ENCODE results near the gene SPTLC2. TPM values are rescaled to one million over a fixed set of nuclear protein-coding genes. Genes with fewer than 3 reads are reported as not detected.
"Not testable (repeated sequence)": the region's sequence is repeated elsewhere in the genome, so short reads cannot be mapped to it uniquely, and the experiment has no call there.

The SPTLC2 gene
- total and polyA plus RNA-seq, 5 donors, result 4.8 to 15.8 (median 11.8) TPM

GRCh38 chr14:77545171-77545570 is 71.3 kb downstream of the SPTLC2 start:
- WGBS, result 96% methylated on average over 11 of the region's 11 CpGs
- intact Hi-C loops (cut with DNase I), result loop anchor here in 1 of 4 donors (10.0 kb wide), 1 partner anchor 90 kb away; the partner anchor contains the start of genes AHSA1 and VIPAS39

DNA sequence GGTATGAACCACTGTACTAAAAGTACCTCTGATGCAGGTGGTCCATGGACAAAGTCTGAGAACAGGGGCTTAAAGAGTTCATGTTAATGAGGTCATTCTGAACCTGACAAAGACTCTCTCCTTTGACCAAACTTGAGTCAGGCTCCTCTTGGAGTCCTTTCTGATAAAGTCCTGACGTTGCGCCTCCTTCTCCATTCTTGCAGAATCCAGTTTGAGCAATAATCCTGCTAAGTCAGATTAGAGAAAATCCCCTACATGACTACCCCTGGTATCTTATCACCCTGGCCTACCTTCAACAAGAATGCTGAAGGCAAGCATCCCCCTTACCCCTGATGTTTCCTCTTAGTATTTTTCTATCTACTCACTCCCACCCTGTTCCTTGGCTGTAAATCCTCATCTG is 71.9 kb downstream of the SPTLC2 start:
- 83% methylated on average over 2 of the region's 2 CpGs for WGBS
- Histone ChIP-seq H3K4me3 (ENCODE audit: low read length) (no peak overlapping the region), H3K9me3 (ENCODE audit: control insufficient read depth, low read length) (no peaks in the 10 kb centered on the region), H3K4me1 (ENCODE audit: control insufficient read depth, insufficient read depth, low read length) (peaks cover 2% of the 10 kb centered on the region), H3K27ac (ENCODE audit: low read length) (no peak overlapping the region), H3K27me3 (ENCODE audit: control insufficient read depth, insufficient read depth) (no peaks in the 10 kb centered on the region)
- intact Hi-C loops (cut with DNase I), result loop anchor here in 1 of 4 donors (10.0 kb wide), 1 partner anchor 90 kb away; the partner anchor contains the start of genes AHSA1 and VIPAS39
- ATAC-seq, result no peak
- DNase-seq, result no peak

More at GRCh38 chr14:77545171-77545570, 71.3 kb downstream of the SPTLC2 start:
- H3K27ac ChIP-seq (ENCODE audit: low read length); H3K4me1 ChIP-seq (ENCODE audit: control insufficient read depth, insufficient read depth, low read length); H3K27me3 ChIP-seq (ENCODE audit: control insufficient read depth, insufficient read depth); H3K4me3 ChIP-seq (ENCODE audit: low read length); DNase-seq; ATAC-seq; H3K9me3 ChIP-seq (ENCODE audit: control insufficient read depth, low read length): not testable (repeated sequence)

- intact Hi-C loops (cut with DNase I), result loop anchor here in 1 of 4 donors (10.0 kb wide), 1 partner anchor 89 kb away; the partner anchor contains the start of genes AHSA1 and VIPAS39
- DNase-seq (no peak), ATAC-seq (no peak)
- 88% methylated on average over 3 of the region's 3 CpGs for WGBS
- H3K4me1 ChIP-seq (ENCODE audit: control insufficient read depth, insufficient read depth, low read length), result peaks cover 2% of the 10 kb centered on the region
- no peak overlapping the region for H3K4me3 ChIP-seq (ENCODE audit: low read length)
- H3K27me3 ChIP-seq (ENCODE audit: control insufficient read depth, insufficient read depth), result no peaks in the 10 kb centered on the region
- no peaks in the 10 kb centered on the region for H3K9me3 ChIP-seq (ENCODE audit: control insufficient read depth, low read length)
- H3K27ac ChIP-seq (ENCODE audit: low read length), result no peak overlapping the region
These were observed 72.7 kb downstream of the SPTLC2 start for GRCh38 chr14:77543637-77544334.

- Histone ChIP-seq H3K4me3 (ENCODE audit: low read length) (no peak overlapping the region), H3K4me1 (ENCODE audit: control insufficient read depth, insufficient read depth, low read length) (peaks cover 2% of the 10 kb centered on the region), H3K27ac (ENCODE audit: low read length) (no peak overlapping the region), H3K27me3 (ENCODE audit: control insufficient read depth, insufficient read depth) (no peaks in the 10 kb centered on the region), H3K9me3 (ENCODE audit: control insufficient read depth, low read length) (no peaks in the 10 kb centered on the region)
- DNase-seq, result no peak
- 66% methylated on average over 5 of the region's 5 CpGs for WGBS
- intact Hi-C loops (cut with DNase I), result loop anchor here in 1 of 4 donors (10.0 kb wide), 1 partner anchor 88 kb away; the partner anchor contains the start of genes AHSA1 and VIPAS39
- ATAC-seq, result peak in 1 of 2 donors; percentile 66
These were observed 73.2 kb downstream of the SPTLC2 start for GRCh38 chr14:77543240-77543551.

DNA sequence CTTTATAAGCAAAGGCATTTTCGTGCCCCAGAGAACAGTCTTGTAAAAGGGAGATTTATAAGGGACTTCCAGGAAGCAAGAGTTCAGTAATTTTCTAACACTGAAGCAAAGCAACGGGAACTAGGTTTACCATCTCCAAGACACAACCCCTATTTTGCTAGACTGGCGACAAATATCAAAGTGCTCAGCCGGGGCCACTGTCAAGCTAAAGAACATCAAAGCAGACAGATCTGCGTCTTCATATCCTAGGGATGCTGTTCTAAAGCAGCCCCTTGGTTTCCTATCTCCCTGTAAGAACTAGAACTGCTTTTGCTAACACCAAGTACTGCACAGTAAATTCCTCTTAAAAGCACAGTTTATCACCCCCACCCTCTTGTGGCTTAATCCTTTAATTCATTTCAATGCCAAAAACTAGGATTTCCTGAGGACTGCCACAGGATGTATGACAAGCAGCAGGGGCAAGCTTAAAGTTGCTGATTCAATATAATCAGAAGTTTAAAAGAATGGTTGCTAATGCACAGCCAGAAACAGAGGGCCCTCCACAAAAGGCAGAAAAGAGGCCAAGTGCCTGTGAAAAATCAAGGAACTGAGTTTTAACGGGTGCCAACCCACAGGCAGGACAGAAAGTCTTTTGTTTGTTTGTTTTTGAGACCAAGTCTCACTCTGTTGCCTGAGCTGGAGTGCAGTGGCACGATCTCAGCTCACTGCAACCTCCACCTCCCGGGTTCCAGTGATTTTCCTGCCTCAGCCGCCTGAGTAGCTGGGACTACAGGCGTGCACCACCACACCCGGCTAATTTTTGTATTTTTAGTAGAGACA is 73.8 kb downstream of the SPTLC2 start:
- intact Hi-C loops (cut with DNase I), result loop anchor here in 1 of 4 donors (10.0 kb wide), 1 partner anchor 88 kb away; the partner anchor contains the start of genes AHSA1 and VIPAS39
- Histone ChIP-seq H3K4me1 (ENCODE audit: control insufficient read depth, insufficient read depth, low read length) (peaks cover 2% of the 10 kb centered on the region), H3K27me3 (ENCODE audit: control insufficient read depth, insufficient read depth) (no peaks in the 10 kb centered on the region), H3K27ac (ENCODE audit: low read length) (peak overlapping the region; percentile 14), H3K9me3 (ENCODE audit: control insufficient read depth, low read length) (no peaks in the 10 kb centered on the region), H3K4me3 (ENCODE audit: low read length) (no peak overlapping the region)
- DNase-seq, result no peak
- peak; percentile 78 to 90 for ATAC-seq
- WGBS, result 48% methylated on average over 11 of the region's 11 CpGs

DNA sequence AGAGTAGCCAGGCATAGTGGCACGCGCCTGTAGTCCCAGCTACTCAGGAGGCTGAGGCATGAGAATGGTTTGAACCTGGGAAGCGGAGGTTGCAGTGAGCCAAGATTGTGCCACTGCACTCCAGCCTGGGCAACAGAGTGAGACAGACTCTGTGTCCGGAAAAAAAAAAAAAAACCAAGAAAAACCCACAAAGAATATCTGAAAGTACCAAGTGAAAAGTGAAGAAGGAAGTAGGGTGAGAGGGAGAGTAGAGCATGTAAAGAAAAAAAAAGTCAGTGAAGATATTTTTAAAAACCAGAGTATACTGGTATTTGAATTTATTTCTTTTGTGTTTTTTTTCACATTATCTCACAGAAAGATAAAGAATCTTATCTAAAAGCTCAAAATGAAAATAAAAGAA is 74.5 kb downstream of the SPTLC2 start:
- peaks cover 2% of the 10 kb centered on the region for H3K4me1 ChIP-seq (ENCODE audit: control insufficient read depth, insufficient read depth, low read length)
- no peaks in the 10 kb centered on the region for H3K27me3 ChIP-seq (ENCODE audit: control insufficient read depth, insufficient read depth)
- 82% methylated on average over 4 of the region's 4 CpGs for WGBS
- peak overlapping the region; percentile 10 for H3K27ac ChIP-seq (ENCODE audit: low read length)
- no peak for DNase-seq
- ATAC-seq, result no peak
- intact Hi-C loops (cut with DNase I), result loop anchor here in 1 of 4 donors (10.0 kb wide), 1 partner anchor 87 kb away; the partner anchor contains the start of genes AHSA1 and VIPAS39
- H3K9me3 ChIP-seq (ENCODE audit: control insufficient read depth, low read length), result no peaks in the 10 kb centered on the region
- H3K4me3 ChIP-seq (ENCODE audit: low read length), result no peak overlapping the region

- H3K27me3 ChIP-seq (ENCODE audit: control insufficient read depth, insufficient read depth); H3K9me3 ChIP-seq (ENCODE audit: control insufficient read depth, low read length); DNase-seq; intact Hi-C loops (cut with DNase I); ATAC-seq; H3K27ac ChIP-seq (ENCODE audit: low read length); H3K4me1 ChIP-seq (ENCODE audit: control insufficient read depth, insufficient read depth, low read length); H3K4me3 ChIP-seq (ENCODE audit: low read length): not testable (repeated sequence)
- WGBS, result 91% methylated on average over 5 of the region's 5 CpGs
These were observed 79.5 kb downstream of the SPTLC2 start for GRCh38 chr14:77536951-77537350.

GRCh38 chr14:77531071-77531470 is 85.4 kb downstream of the SPTLC2 start:
- DNase-seq, result no peak
- Histone ChIP-seq H3K4me3 (ENCODE audit: low read length) (no peak overlapping the region), H3K4me1 (ENCODE audit: control insufficient read depth, insufficient read depth, low read length) (no peaks in the 10 kb centered on the region), H3K27me3 (ENCODE audit: control insufficient read depth, insufficient read depth) (no peaks in the 10 kb centered on the region), H3K27ac (ENCODE audit: low read length) (no peak overlapping the region), H3K9me3 (ENCODE audit: control insufficient read depth, low read length) (no peaks in the 10 kb centered on the region)
- intact Hi-C loops (cut with DNase I), result no loop called here
- ATAC-seq, result no peak

- H3K4me3 ChIP-seq (ENCODE audit: low read length), result no peak overlapping the region
- H3K9me3 ChIP-seq (ENCODE audit: control insufficient read depth, low read length), result no peaks in the 10 kb centered on the region
- ATAC-seq (no peak), DNase-seq (no peak)
- intact Hi-C loops (cut with DNase I), result no loop called here
- no peaks in the 10 kb centered on the region for H3K4me1 ChIP-seq (ENCODE audit: control insufficient read depth, insufficient read depth, low read length)
- H3K27ac ChIP-seq (ENCODE audit: low read length), result no peak overlapping the region
- no peaks in the 10 kb centered on the region for H3K27me3 ChIP-seq (ENCODE audit: control insufficient read depth, insufficient read depth)
These were observed 86.5 kb downstream of the SPTLC2 start for GRCh38 chr14:77529963-77530362.

- ATAC-seq (no peak), DNase-seq (no peak)
- Histone ChIP-seq H3K27me3 (ENCODE audit: control insufficient read depth, insufficient read depth) (no peaks in the 10 kb centered on the region), H3K4me3 (ENCODE audit: low read length) (no peak overlapping the region), H3K9me3 (ENCODE audit: control insufficient read depth, low read length) (no peaks in the 10 kb centered on the region), H3K4me1 (ENCODE audit: control insufficient read depth, insufficient read depth, low read length) (no peaks in the 10 kb centered on the region), H3K27ac (ENCODE audit: low read length) (no peak overlapping the region)
- WGBS, result 81% methylated on average over 2 of the region's 2 CpGs
- intact Hi-C loops (cut with DNase I), result no loop called here
These were observed 87.2 kb downstream of the SPTLC2 start for GRCh38 chr14:77529213-77529612.

- H3K4me1 ChIP-seq (ENCODE audit: control insufficient read depth, insufficient read depth, low read length); H3K9me3 ChIP-seq (ENCODE audit: control insufficient read depth, low read length); H3K27ac ChIP-seq (ENCODE audit: low read length); ATAC-seq; H3K27me3 ChIP-seq (ENCODE audit: control insufficient read depth, insufficient read depth); intact Hi-C loops (cut with DNase I); H3K4me3 ChIP-seq (ENCODE audit: low read length); DNase-seq: not testable (repeated sequence)
- WGBS, result 90% methylated on average over 5 of the region's 5 CpGs
These were observed 87.7 kb downstream of the SPTLC2 start for GRCh38 chr14:77528701-77529100.
